ENCODE results near the gene ZBTB6. TPM values are rescaled to one million over a fixed set of nuclear protein-coding genes. Genes with fewer than 3 reads are reported as not detected.

Gene ZBTB6
- total and polyA plus RNA-seq, 2 of the 4 experiments (the other 2 are of a cell fraction), result 2.6 to 11.7 TPM

- TF ChIP-seq CTCF (conservative IDR thresholded peaks at IDR 0.05; ENCODE audit: low read depth, low read length) (no peak), POLR2A (IDR thresholded peaks at IDR 0.05; ENCODE audit: low read depth, low read length) (no peak)
These were observed 5.2 kb upstream of the ZBTB6 start (continued) for GRCh38 chr9:122918310-122918709.

- Histone ChIP-seq H3K9ac (ENCODE audit: low read depth, low read length) (peak overlapping the region; percentile 95), H2BK15ac (ENCODE audit: low read depth, low read length) (no peak overlapping the region), H2AFZ (replicated peaks; ENCODE audit: low read length, poor library complexity) (peak overlapping the region; percentile 94), H3K9me1 (ENCODE audit: insufficient read depth, low read length) (peaks cover 3% of the 10 kb centered on the region; the same call in 1 of the 2 replicates), H4K91ac (ENCODE audit: insufficient read depth, low read depth, low read length) (peak overlapping the region; percentile 94), H4K8ac (ENCODE audit: low read depth in 2 of 2, low read length in 2 of 2) (peak overlapping the region; percentile 97 to 99), H3K23ac (ENCODE audit: low read depth, low read length) (peak overlapping the region; percentile 84), H2BK120ac (ENCODE audit: low read depth, low read length) (no peak overlapping the region), H3K79me1 (ENCODE audit: low read depth in 1 of 2, low read length in 2 of 2) (peaks cover 29 to 35% of the 10 kb centered on the region in 2 experiments), H3K56ac (ENCODE audit: extremely low read depth, insufficient read depth, low read length) (peak overlapping the region; percentile 95), H4K5ac (ENCODE audit: low read depth, low read length) (peak overlapping the region; percentile 99), H3K18ac (ENCODE audit: low read depth, low read length) (peak overlapping the region; percentile 73; the same call in 1 of the 2 replicates), H3K36me3 (ENCODE audit: control insufficient read depth, insufficient read depth, low read length) (peaks cover 6% of the 10 kb centered on the region), H2BK5ac (ENCODE audit: low read depth, low read length, poor library complexity, severe bottlenecking) (peak overlapping the region; percentile 85), H3K9me3 (ENCODE audit: control insufficient read depth, insufficient read depth, low read length) (no peaks in the 10 kb centered on the region), H3K14ac (replicated peaks; ENCODE audit: low read depth, low read length) (peak overlapping the region; percentile 95), H3K4ac (ENCODE audit: low read depth, low read length) (peak overlapping the region; percentile 95), H3K4me2 (ENCODE audit: low read depth, low read length) (peak overlapping the region; percentile 74), H2AK5ac (ENCODE audit: low read depth, low read length) (peak overlapping the region; percentile 84), H2BK20ac (ENCODE audit: low read depth, low read length) (no peak overlapping the region), H3K27me3 (ENCODE audit: control insufficient read depth, insufficient read depth, low read length) (no peaks in the 10 kb centered on the region), H3K4me1 (ENCODE audit: control insufficient read depth, insufficient read depth, low read length) (no peaks in the 10 kb centered on the region; the same call in 1 of the 2 replicates), H2AK9ac (replicated peaks; ENCODE audit: low read depth, low read length, poor library complexity) (peak overlapping the region; percentile 93), H3K27ac (ENCODE audit: insufficient read depth, low read length) (peak overlapping the region; percentile 92), H3K4me3 (ENCODE audit: insufficient read depth, low read depth, low read length) (peak overlapping the region; percentile 87), H4K20me1 (ENCODE audit: insufficient read depth, low read length) (no peaks in the 10 kb centered on the region)
- ATAC-seq (ENCODE audit: low read depth), result no peak
- dilution Hi-C loops (cut with HindIII; ENCODE audit: low sequenced_read_pairs, unreplicated experiment), result no loop called here
- TF ChIP-seq CHD1 (IDR thresholded peaks at IDR 0.05; ENCODE audit: low read depth, low read length), result no peak
- no peak for TF ChIP-seq FOS (IDR thresholded peaks at IDR 0.05; ENCODE audit: low read depth, low read length)
- no peak for TF ChIP-seq CTCF (conservative IDR thresholded peaks at IDR 0.05; ENCODE audit: low read depth, low read length)
- intact Hi-C loops (cut with micrococcal nuclease), result no loop called here
- in situ Hi-C loops (cut with MboI; ENCODE audit: low sequenced_read_pairs), result no loop called here
- no peak for DNase-seq
- 9% methylated on average over 5 of the region's 9 CpGs; no CpG with 5 or more reads in 1 of the 2 experiments for WGBS, 2 experiments (ENCODE audit: extremely low coverage in 2 of 2, insufficient read length in 1 of 2)
- CTCF ChIA-PET, result interaction anchor here (0.5 to 1.3 kb wide), 2 partner anchors 43 to 437 kb away, joined by 3 to 4 read pairs; no protein-coding TSS in a partner anchor
- POLR2A ChIA-PET (ENCODE audit: unreplicated experiment), result no interaction called here
- BruUV-seq (replicated peaks), result no TSS peak
These were observed 506 bp downstream of the ZBTB6 start for GRCh38 chr9:122912671-122912963.

All from IMR-90 (cell line).